PFSK-1 (cell line): ENCODE measurements around the gene YRDC.

Experiments used
- POLR2AphosphoS5 ChIP-seq: IDR thresholded peaks from 2 replicates; pipeline ENCODE4 v1.6.1; 2012; ENCODE audit warnings: low read depth, mild to moderate bottlenecking, control low read depth, low read length, moderate library complexity
- REST ChIP-seq, 2 experiments: IDR thresholded peaks; 2 replicates each; pipeline versions ENCODE4 v1.6.1 to v1.8.0; 2011 to 2012; ENCODE audit warnings: low read depth in 2 of 2, low read length in 2 of 2, control low read depth in 1 of 2, inconsistent platforms in 1 of 2, mild to moderate bottlenecking in 1 of 2, moderate library complexity in 1 of 2; ENCODE audit not compliant: insufficient read depth in 1 of 2
- TAF1 ChIP-seq: IDR thresholded peaks from 2 replicates; pipeline ENCODE4 v1.6.1; 2012; ENCODE audit warnings: low read length, control low read depth, borderline replicate concordance; ENCODE audit not compliant: insufficient read depth

DNA sequence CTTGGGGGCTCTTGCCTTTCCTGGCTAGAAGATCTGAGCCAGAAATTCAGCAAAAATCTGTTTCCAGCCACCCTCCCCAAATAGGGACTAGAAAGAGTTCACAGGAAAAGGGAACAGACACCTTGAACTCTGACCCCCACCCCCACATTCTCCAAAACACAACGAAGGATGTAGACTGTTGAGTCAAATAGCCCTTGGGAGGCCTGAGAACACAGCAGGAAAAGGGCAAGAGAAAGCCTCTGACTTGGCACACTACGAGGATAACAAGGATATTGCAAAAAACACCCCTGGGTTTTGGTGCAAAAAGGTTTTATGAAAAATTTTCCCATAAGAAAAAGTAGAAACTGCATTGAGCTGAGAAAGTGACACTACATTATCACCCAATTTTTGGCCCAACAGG lies 1.9 kb upstream of the YRDC start:
- TF ChIP-seq TAF1 (no peak), POLR2AphosphoS5 (no peak), REST (IDR thresholded peaks at IDR 0.05; ENCODE audit: insufficient read depth in 1 of 2, low read depth in 2 of 2, low read length in 2 of 2) (no peak)
